GM12878 (cell line): ENCODE measurements around the gene KDM1B. TPM values are rescaled to one million over a fixed set of nuclear protein-coding genes. Genes with fewer than 3 reads are reported as not detected.
"Not testable (repeated sequence)": the region's sequence is repeated elsewhere in the genome, so short reads cannot be mapped to it uniquely, and the experiment has no call there.

ENCODE experiments used
- ATAC-seq: fragments of 200-7000 bp; cut with Tn5 transposase; 3 replicates; pipeline ENCODE4 v1.9.1; 2020; ENCODE audit warnings: mild to moderate bottlenecking, moderate library complexity
- BruUV-seq: library from RNA; stranded (reverse); fragments of 400-500 nt; replicated peaks from 2 replicates; lab custom pipeline; 2021; lab: Mats Ljungman, UMichigan
- CTCF ChIA-PET: fragments of 300-600 bp; sonication (Branson Sonifier 250); formaldehyde crosslinking; extraction: SDS; loops from one replicate; lab custom pipeline; 2021; ENCODE audit warnings: inconsistent platforms; lab: Yijun Ruan, JAX
- POLR2A ChIA-PET: fragments of 350-600 bp; formaldehyde crosslinking; extraction: SDS; loops from one replicate; lab custom pipeline; 2021; ENCODE audit warnings: inconsistent platforms; lab: Charles Lee
- RAD21 ChIA-PET: fragments of 300-600 bp; sonication (Branson Sonifier 250); formaldehyde crosslinking; loops from one replicate; lab custom pipeline; 2023; ENCODE audit warnings: antibody characterized with exemption; ENCODE audit not compliant: unreplicated experiment; lab: Charles Lee
- SMC1A ChIA-PET: fragments of 300-600 bp; sonication (Branson Sonifier 250); formaldehyde crosslinking; loops from one replicate; lab custom pipeline; 2023; ENCODE audit not compliant: unreplicated experiment, uncharacterized antibody; lab: Charles Lee
- DNase-seq: peaks from one replicate; pipeline ENCODE4 v3.0.0-alpha.2; 2011; ENCODE audit warnings: low read depth, low spot score
- FAIRE-seq: peaks from 3 replicates; lab custom pipeline; 2011; peaks lifted over from hg19 to GRCh38; lab: Jason Lieb, UNC
- H2AFZ ChIP-seq: 2 replicates; pipeline ENCODE4 v1.6.0; 2011; ENCODE audit warnings: low read depth, low read length, control low read depth; ENCODE audit not compliant: control insufficient read depth
- H3K27ac ChIP-seq: 2 replicates; pipeline ENCODE4 v1.5.1; 2011; ENCODE audit warnings: control low read depth; ENCODE audit not compliant: control insufficient read depth, insufficient read depth
- H3K27me3 ChIP-seq, 2 experiments: replicated peaks in 1 of 2; 2 replicates each; pipeline versions ENCODE4 v1.6.0 to v1.6.1; 2011; ENCODE audit warnings: low read length in 1 of 2; ENCODE audit not compliant: control insufficient read depth in 2 of 2, insufficient read depth in 2 of 2
- H3K36me3 ChIP-seq, 2 experiments: 2 replicates each; pipeline ENCODE4 v1.5.1; 2011; ENCODE audit warnings: low read length in 1 of 2; ENCODE audit not compliant: control insufficient read depth in 2 of 2, insufficient read depth in 2 of 2
- H3K4me1 ChIP-seq: 2 replicates; pipeline ENCODE4 v1.6.1; 2011; ENCODE audit warnings: mild to moderate bottlenecking, low read length, moderate library complexity, mixed read lengths; ENCODE audit not compliant: control insufficient read depth, insufficient read depth
- H3K4me2 ChIP-seq: 2 replicates; pipeline ENCODE4 v1.6.0; 2011; ENCODE audit warnings: control low read depth; ENCODE audit not compliant: control insufficient read depth, insufficient read depth
- H3K4me3 ChIP-seq: fragments of 200-600 bp; sonication (generic); 2 replicates; pipeline ENCODE4 v1.5.1; 2016
- H3K79me2 ChIP-seq: 2 replicates; pipeline ENCODE4 v1.6.0; 2011; ENCODE audit warnings: low read length; ENCODE audit not compliant: control insufficient read depth, insufficient read depth
- H3K9ac ChIP-seq: 2 replicates; pipeline ENCODE4 v1.8.0; 2011; ENCODE audit warnings: low read length, control low read depth, mixed read lengths; ENCODE audit not compliant: control insufficient read depth, insufficient read depth
- H3K9me3 ChIP-seq: replicated peaks from 3 replicates; pipeline ENCODE4 v1.5.1; 2011; ENCODE audit warnings: mild to moderate bottlenecking, low read length; ENCODE audit not compliant: control insufficient read depth, insufficient read depth
- H4K20me1 ChIP-seq: 2 replicates; pipeline ENCODE4 v1.6.0; 2011; ENCODE audit not compliant: control insufficient read depth, insufficient read depth
- ESRRA ChIP-seq: IDR thresholded peaks from 2 replicates; pipeline ENCODE4 v1.6.1; 2012; ENCODE audit warnings: mild to moderate bottlenecking, low read length, improper control_type of control experiment
- TARDBP ChIP-seq: IDR thresholded peaks from 2 replicates; pipeline ENCODE4 v1.6.1; 2016; ENCODE audit warnings: borderline replicate concordance
- TBL1XR1 ChIP-seq: IDR thresholded peaks from 2 replicates; pipeline ENCODE4 v1.6.1; 2012; ENCODE audit warnings: low read depth, low read length, improper control_type of control experiment
- WGBS: methylation state at CpG from one replicate; pipeline ENCODE4 v1.1.6; 2016; ENCODE audit warnings: low lambda C conversion rate; ENCODE audit not compliant: insufficient replicate concordance, insufficient coverage; ENCODE audit errors: missing lambda C conversion rate; 5-methylcytosine and 5-hydroxymethylcytosine counted together
- in situ Hi-C: fragments of 300-500 bp; cut with MboI; formaldehyde crosslinking; loops from 9 replicates; pipeline ENCODE4 v1.14.3; 2018; ENCODE audit warnings: mixed read lengths
- intact Hi-C: fragments of 100-400 bp; cut with micrococcal nuclease; formaldehyde crosslinking; loops from one replicate; pipeline ENCODE4 v1.14.2; 2022; ENCODE audit not compliant: unreplicated experiment
- polyA plus RNA-seq, 11 experiments: library from polyadenylated mRNA; depleted of rRNA in 4 of 11; unstranded in 6 of 11; stranded (reverse) in 5 of 11; fragments of >200 nt; fragmentation: Nextera tagmentation in 4 of 11; fragmentation: Illumina TruSeq in 1 of 11; extraction: Ambion mirVana in 4 of 11; extraction: Trizol in 1 of 11; gene quantifications; 1 replicate in 1 of 11; 2 replicates in 10 of 11; pipeline versions ENCODE4 v1.2.1 to v1.2.3, GENCODE V29; 2011 to 2016; ENCODE audit warnings: inconsistent platforms in 2 of 11, missing spikeins in 2 of 11, low read depth in 1 of 11
- total RNA-seq, 4 experiments: library from RNA; depleted of rRNA in 3 of 4; stranded (reverse); fragments of >200 nt in 3 of 4; fragmentation: Illumina TruSeq in 1 of 4; extraction: Trizol in 1 of 4; gene quantifications; 2 replicates each; pipeline versions ENCODE4 v1.2.1 to v1.2.3, GENCODE V29; 2013 to 2021
- TF ChIP-seq, protein P1 (sequence below): IDR thresholded peaks from 2 replicates; pipeline ENCODE4 v1.6.1; 2012; ENCODE audit warnings: improper control_type of control experiment, low read depth, low read length; ENCODE audit not compliant: insufficient replicate concordance

KDM1B gene
- total and polyA plus RNA-seq, 10 of the 15 experiments (the other 5 are each of a cell fraction or from before 2014, with no cell fraction given), result 1.7 to 22.5 (median 13.9) TPM

DNA sequence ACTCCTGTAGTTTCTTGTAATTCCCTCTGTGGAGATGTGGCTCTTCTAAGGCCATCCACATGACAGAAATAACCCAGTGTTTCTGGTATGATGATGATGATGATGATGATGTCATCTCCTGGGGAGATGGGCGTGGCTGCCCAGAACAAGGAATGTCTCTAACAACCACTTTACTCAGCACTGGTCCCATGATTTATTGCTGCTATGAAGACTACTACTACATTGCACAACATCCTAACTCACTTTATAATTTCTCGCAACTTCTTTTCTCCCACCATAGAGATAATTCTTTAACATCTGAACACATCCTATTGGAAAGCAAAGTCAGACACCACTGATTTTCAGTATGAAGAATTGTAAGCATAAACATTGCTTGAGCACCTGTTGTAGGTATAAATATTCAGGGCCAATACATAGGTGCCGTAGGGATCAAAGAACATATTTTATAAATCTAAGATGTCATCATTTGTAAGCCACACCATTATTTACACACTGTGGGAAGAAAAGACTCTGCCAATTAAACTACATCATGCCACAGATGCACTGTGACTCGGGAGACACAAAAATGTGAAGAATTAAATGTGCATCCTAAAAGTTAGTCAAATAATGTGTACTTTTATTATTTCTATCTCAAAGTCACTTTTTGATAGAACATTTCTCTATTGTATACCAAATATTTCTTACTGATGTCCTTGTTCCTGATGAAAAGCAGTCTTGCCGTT is 6.8 kb upstream of the KDM1B start (continued):
- TF ChIP-seq, protein P1, sequence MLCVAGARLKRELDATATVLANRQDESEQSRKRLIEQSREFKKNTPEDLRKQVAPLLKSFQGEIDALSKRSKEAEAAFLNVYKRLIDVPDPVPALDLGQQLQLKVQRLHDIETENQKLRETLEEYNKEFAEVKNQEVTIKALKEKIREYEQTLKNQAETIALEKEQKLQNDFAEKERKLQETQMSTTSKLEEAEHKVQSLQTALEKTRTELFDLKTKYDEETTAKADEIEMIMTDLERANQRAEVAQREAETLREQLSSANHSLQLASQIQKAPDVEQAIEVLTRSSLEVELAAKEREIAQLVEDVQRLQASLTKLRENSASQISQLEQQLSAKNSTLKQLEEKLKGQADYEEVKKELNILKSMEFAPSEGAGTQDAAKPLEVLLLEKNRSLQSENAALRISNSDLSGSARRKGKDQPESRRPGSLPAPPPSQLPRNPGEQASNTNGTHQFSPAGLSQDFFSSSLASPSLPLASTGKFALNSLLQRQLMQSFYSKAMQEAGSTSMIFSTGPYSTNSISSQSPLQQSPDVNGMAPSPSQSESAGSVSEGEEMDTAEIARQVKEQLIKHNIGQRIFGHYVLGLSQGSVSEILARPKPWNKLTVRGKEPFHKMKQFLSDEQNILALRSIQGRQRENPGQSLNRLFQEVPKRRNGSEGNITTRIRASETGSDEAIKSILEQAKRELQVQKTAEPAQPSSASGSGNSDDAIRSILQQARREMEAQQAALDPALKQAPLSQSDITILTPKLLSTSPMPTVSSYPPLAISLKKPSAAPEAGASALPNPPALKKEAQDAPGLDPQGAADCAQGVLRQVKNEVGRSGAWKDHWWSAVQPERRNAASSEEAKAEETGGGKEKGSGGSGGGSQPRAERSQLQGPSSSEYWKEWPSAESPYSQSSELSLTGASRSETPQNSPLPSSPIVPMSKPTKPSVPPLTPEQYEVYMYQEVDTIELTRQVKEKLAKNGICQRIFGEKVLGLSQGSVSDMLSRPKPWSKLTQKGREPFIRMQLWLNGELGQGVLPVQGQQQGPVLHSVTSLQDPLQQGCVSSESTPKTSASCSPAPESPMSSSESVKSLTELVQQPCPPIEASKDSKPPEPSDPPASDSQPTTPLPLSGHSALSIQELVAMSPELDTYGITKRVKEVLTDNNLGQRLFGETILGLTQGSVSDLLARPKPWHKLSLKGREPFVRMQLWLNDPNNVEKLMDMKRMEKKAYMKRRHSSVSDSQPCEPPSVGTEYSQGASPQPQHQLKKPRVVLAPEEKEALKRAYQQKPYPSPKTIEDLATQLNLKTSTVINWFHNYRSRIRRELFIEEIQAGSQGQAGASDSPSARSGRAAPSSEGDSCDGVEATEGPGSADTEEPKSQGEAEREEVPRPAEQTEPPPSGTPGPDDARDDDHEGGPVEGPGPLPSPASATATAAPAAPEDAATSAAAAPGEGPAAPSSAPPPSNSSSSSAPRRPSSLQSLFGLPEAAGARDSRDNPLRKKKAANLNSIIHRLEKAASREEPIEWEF, result no peak
- TF ChIP-seq ESRRA (no peak), TARDBP (no peak), TBL1XR1 (no peak)

DNA sequence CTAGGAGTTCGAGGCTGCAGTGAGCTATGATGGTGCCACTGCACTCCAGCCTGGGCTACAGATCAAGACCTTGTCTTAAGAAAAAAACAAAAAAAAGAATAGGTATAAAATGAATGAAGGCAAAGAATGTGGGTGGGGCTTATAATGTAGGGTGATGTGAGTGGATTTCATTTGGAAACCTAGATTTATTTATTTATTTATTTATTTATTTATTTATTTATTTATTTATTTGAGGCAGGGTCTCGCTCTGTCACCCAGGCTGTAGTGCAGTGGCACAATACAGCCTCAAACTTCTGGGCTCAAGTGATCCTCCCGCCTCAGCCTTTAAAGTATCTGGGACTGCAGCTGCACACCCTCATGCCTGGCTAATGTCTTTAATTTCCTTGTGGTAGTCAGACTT is 3.8 kb upstream of the KDM1B start:
- CTCF ChIA-PET, result not testable (repeated sequence)

More for the DNA sequence above, 3.8 kb upstream of the KDM1B start:
- H3K4me3 ChIP-seq, H4K20me1 ChIP-seq, DNase-seq, FAIRE-seq, H3K79me2 ChIP-seq, H3K9me3 ChIP-seq, H3K9ac ChIP-seq, RAD21 ChIA-PET, H3K27ac ChIP-seq, H3K36me3 ChIP-seq, H2AFZ ChIP-seq, SMC1A ChIA-PET, H3K27me3 ChIP-seq, H3K4me1 ChIP-seq, BruUV-seq, ATAC-seq, H3K4me2 ChIP-seq: not testable (repeated sequence)
- POLR2A ChIA-PET, result interaction anchor here (0.7 kb wide), 1 partner anchor 158 kb away, joined by 5 read pairs; no protein-coding TSS in a partner anchor
- 96% methylated on average over 3 of the region's 3 CpGs for WGBS
- intact Hi-C loops (loop anchor here (10.0 kb wide), 1 partner anchor 447 kb away; the partner anchor contains the start of gene NUP153), in situ Hi-C loops (loop anchor here (5.0 kb wide), 1 partner anchor 449 kb away; no protein-coding TSS in a partner anchor)
